Measurements from ENCODE around the gene XPNPEP2. TPM values are rescaled to one million over a fixed set of nuclear protein-coding genes. Genes with fewer than 3 reads are reported as not detected.
"Not testable (repeated sequence)": the region's sequence is repeated elsewhere in the genome, so short reads cannot be mapped to it uniquely, and the experiment has no call there.

XPNPEP2 gene
- total RNA-seq, 6 experiments from 2014 or later, result 2.9 to 30.7 (median 16.5) TPM

- Histone ChIP-seq H3K27ac (no peak overlapping the region), H3K4me3 (no peak overlapping the region), H3K4me1 (no peaks in the 10 kb centered on the region), H3K27me3 (no peaks in the 10 kb centered on the region), H3K9me3 (no peaks in the 10 kb centered on the region), H3K36me3 (no peaks in the 10 kb centered on the region)
- intact Hi-C loops (cut with DNase I), result no loop called here
- no peak for ATAC-seq
- DNase-seq, result no peak
- WGBS (ENCODE audit: insufficient coverage, low coverage, low lambda C conversion rate, missing lambda C conversion rate), result 40% methylated on average over 21 of the region's 21 CpGs
- TF ChIP-seq, protein P1, sequence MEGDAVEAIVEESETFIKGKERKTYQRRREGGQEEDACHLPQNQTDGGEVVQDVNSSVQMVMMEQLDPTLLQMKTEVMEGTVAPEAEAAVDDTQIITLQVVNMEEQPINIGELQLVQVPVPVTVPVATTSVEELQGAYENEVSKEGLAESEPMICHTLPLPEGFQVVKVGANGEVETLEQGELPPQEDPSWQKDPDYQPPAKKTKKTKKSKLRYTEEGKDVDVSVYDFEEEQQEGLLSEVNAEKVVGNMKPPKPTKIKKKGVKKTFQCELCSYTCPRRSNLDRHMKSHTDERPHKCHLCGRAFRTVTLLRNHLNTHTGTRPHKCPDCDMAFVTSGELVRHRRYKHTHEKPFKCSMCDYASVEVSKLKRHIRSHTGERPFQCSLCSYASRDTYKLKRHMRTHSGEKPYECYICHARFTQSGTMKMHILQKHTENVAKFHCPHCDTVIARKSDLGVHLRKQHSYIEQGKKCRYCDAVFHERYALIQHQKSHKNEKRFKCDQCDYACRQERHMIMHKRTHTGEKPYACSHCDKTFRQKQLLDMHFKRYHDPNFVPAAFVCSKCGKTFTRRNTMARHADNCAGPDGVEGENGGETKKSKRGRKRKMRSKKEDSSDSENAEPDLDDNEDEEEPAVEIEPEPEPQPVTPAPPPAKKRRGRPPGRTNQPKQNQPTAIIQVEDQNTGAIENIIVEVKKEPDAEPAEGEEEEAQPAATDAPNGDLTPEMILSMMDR (IDR thresholded peaks at IDR 0.05), result no peak
- TF ChIP-seq POLR2A (IDR thresholded peaks at IDR 0.05), result no peak
These were observed 3.3 kb downstream of the XPNPEP2 start for GRCh38 chrX:129741880-129742758.

DNA sequence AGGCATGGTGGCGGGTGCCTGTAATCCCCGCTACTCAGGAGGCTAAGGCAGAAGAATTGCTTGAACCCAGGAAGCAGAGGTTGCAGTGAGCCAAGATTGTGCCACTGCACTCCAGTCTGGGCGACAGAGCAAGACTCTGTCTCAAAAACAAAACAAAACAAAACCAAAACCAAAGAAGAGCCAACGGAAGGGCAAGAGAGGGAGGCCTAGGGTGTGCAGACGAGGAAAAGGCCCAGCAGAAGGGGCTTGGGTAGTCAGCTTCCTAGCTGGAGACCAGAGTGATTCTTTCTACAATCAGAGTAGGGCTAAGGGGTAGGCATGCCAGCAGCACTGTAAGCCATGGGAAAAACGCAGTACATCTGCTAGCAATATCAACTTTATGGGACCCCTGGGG is 4.0 kb downstream of the XPNPEP2 start:
- 54% methylated on average over 5 of the region's 6 CpGs for WGBS (ENCODE audit: insufficient coverage, low coverage, low lambda C conversion rate, missing lambda C conversion rate)
- H3K36me3 ChIP-seq; ATAC-seq; intact Hi-C loops (cut with DNase I); H3K9me3 ChIP-seq; H3K4me3 ChIP-seq; DNase-seq; H3K4me1 ChIP-seq; H3K27me3 ChIP-seq; H3K27ac ChIP-seq: not testable (repeated sequence)

DNA sequence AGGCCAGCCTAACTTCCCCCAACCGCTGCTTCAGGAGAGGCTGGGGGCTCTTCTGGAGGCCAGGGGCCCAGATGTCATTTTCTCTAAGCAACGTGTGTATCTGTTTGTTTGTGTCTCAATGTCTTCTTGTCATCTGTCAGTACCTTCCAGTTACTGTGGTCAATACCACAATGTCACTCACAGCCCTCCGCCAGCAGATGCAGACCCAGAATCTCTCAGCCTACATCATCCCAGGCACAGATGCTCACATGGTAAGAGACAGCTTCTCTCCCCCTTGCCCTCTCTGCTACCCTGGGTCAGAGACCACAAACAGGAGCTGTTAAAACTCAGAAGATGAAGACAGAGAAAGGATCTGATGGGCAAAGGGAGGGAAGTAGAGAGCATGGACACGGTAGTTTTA is 5.0 kb downstream of the XPNPEP2 start:
- Histone ChIP-seq H3K4me3 (no peak overlapping the region), H3K9me3 (no peaks in the 10 kb centered on the region), H3K27ac (no peak overlapping the region), H3K27me3 (no peaks in the 10 kb centered on the region), H3K4me1 (no peaks in the 10 kb centered on the region), H3K36me3 (no peaks in the 10 kb centered on the region)
- WGBS (ENCODE audit: insufficient coverage, low coverage, low lambda C conversion rate, missing lambda C conversion rate), result 64% methylated on average over 4 of the region's 4 CpGs
- DNase-seq (no peak), ATAC-seq (no peak)
- no peak for TF ChIP-seq POLR2A (IDR thresholded peaks at IDR 0.05)
- TF ChIP-seq, protein P1 (IDR thresholded peaks at IDR 0.05), result no peak
- intact Hi-C loops (cut with DNase I), result no loop called here

GRCh38 chrX:129744861-129745321 is 6.1 kb downstream of the XPNPEP2 start:
- no peaks in the 10 kb centered on the region for H3K4me1 ChIP-seq
- H3K27me3 ChIP-seq, result no peaks in the 10 kb centered on the region
- TF ChIP-seq POLR2A (IDR thresholded peaks at IDR 0.05), result no peak
- TF ChIP-seq, protein P1 (IDR thresholded peaks at IDR 0.05), result no peak
- intact Hi-C loops (cut with DNase I), result no loop called here
- no peak overlapping the region for H3K27ac ChIP-seq
- no peak for ATAC-seq
- no peaks in the 10 kb centered on the region for H3K9me3 ChIP-seq
- 65% methylated on average over 5 of the region's 10 CpGs for WGBS (ENCODE audit: insufficient coverage, low coverage, low lambda C conversion rate, missing lambda C conversion rate)
- DNase-seq, result no peak
- no peak overlapping the region for H3K4me3 ChIP-seq
- H3K36me3 ChIP-seq, result no peaks in the 10 kb centered on the region
